Adrenal gland (tissue), 12 donors: ENCODE measurements around the gene TNNI3K. TPM values are rescaled to one million over a fixed set of nuclear protein-coding genes. Genes with fewer than 3 reads are reported as not detected.

Experiments used
- DNase-seq, 7 donors: peaks; one replicate each; pipeline ENCODE4 v3.0.0-alpha.2; 2019 to 2020
- H3K27ac ChIP-seq, 5 donors: fragments of 200-600 bp; sonication (generic) in 4 of 5; 1 replicate in 3 of 5; 2 replicates in 2 of 5; pipeline versions ENCODE4 v1.5.1 to v1.8.0; 2016 to 2020; ENCODE audit warnings: mild to moderate bottlenecking in 1 of 5
- H3K27me3 ChIP-seq: fragments of 200-600 bp; 2 replicates; pipeline ENCODE4 v1.8.0; 2021
- H3K36me3 ChIP-seq, 2 donors: fragments of 200-600 bp; replicated peaks in 1 of 2; 1 replicate in 1 of 2; 2 replicates in 1 of 2; pipeline versions ENCODE4 v1.5.1 to v1.8.0; 2018 to 2022
- H3K4me1 ChIP-seq, 2 donors: fragments of 200-600 bp; replicated peaks in 1 of 2; 1 replicate in 1 of 2; 2 replicates in 1 of 2; pipeline versions ENCODE4 v1.5.1 to v1.8.0; 2018 to 2021
- H3K4me3 ChIP-seq, 4 donors: fragments of 200-600 bp; sonication (generic) in 3 of 4; one replicate each; pipeline ENCODE4 v1.5.1; 2016 to 2018
- H3K9me3 ChIP-seq, 3 donors: fragments of 200-600 bp; sonication (generic) in 1 of 3; replicated peaks in 1 of 3; 1 replicate in 2 of 3; 2 replicates in 1 of 3; pipeline versions ENCODE4 v1.5.1 to v1.8.0; 2016 to 2021
- CTCF ChIP-seq, 6 experiments: fragments of 450-650 bp in 4 of 6; fragments of 200-600 bp in 2 of 6; sonication (generic) in 1 of 6; IDR thresholded peaks; 1 replicate in 5 of 6; 2 replicates in 1 of 6; pipeline versions ENCODE4 v1.5.1 to v1.8.0; 2016 to 2021; ENCODE audit warnings: antibody characterized with exemption in 6 of 6, mild to moderate bottlenecking in 2 of 6, moderate library complexity in 1 of 6
- POLR2A ChIP-seq, 2 donors: fragments of 450-650 bp; IDR thresholded peaks; one replicate each; pipeline ENCODE4 v1.6.1; 2017; ENCODE audit warnings: antibody characterized with exemption in 2 of 2, mild to moderate bottlenecking in 2 of 2, moderate library complexity in 1 of 2
- whole genome bisulfite sequencing, 4 donors: extraction: QIAGEN DNeasy Blood & Tissue Kit in 2 of 4; methylation state at CpG; one replicate each; pipeline versions ENCODE4 v1.1.5 to v1.1.7; 2013 to 2017; 5-methylcytosine and 5-hydroxymethylcytosine counted together
- intact Hi-C, 2 donors: fragments of 100-400 bp; cut with DNase I; formaldehyde crosslinking; loops; one replicate each; pipeline versions ENCODE4 v1.14.1 to v1.15.0; 2022 to 2023
- polyA plus RNA-seq, 3 donors: library from polyadenylated mRNA; stranded (reverse); fragments of 200-250 nt in 2 of 3; fragments of 350-450 nt in 1 of 3; fragmentation: Illumina TruSeq in 1 of 3; extraction: RNeasy Lipid Tissue Mini Kit (QIAGEN cat#74804) in 1 of 3; gene quantifications; one replicate each; pipeline ENCODE4 v1.2.3, GENCODE V29; 2013 to 2014
- total RNA-seq, 9 donors: library from RNA; depleted of rRNA in 4 of 9; stranded (reverse); fragments of >200 nt in 4 of 9; fragments of 120-200 nt in 1 of 9; fragmentation: NEBNext Ultra II Directional in 1 of 9; extraction: Animal tissue kit (Norgen Biotek cat#: 25700) in 1 of 9; gene quantifications; one replicate each; pipeline versions ENCODE4 v1.1.0 to v1.2.4, GENCODE V29; 2013 to 2023
- donor health status: healthy with polysubstance abuse.
- donor health status: Bipolar disorder and iron deficiency.
- donor health status: DM: yes; HTN: yes; CAD: no.
- donor health status: DM: no; HTN: no; CAD: no.
- donor health status: DM: no; HTN: no; CAD: no.
- donor health status: DM: yes; HTN: yes; CAD: no.

The TNNI3K gene
- total and polyA plus RNA-seq, 12 donors = 0.88 to 7.9 (median 2.1) TPM

- Histone ChIP-seq H3K36me3 (no peaks in the 10 kb centered on the region), H3K4me3 (no peak overlapping the region), H3K9me3 (no peaks in the 10 kb centered on the region), H3K4me1 (no peaks in the 10 kb centered on the region), H3K27me3 (no peaks in the 10 kb centered on the region), H3K27ac (no peak overlapping the region)
- intact Hi-C loops = no loop called here
- TF ChIP-seq CTCF (IDR thresholded peaks at IDR 0.05) (no peak), POLR2A (IDR thresholded peaks at IDR 0.05) (no peak)
- 0% methylated on average over 1 of the region's 1 CpG for WGBS, 4 donors
- DNase-seq = no peak
Observed at GRCh38 chr1:74432325-74432724, 197.1 kb downstream of the TNNI3K start.

GRCh38 chr1:74434321-74434720, 199.1 kb downstream of the TNNI3K start:
- Histone ChIP-seq H3K36me3 (no peaks in the 10 kb centered on the region), H3K27ac (no peak overlapping the region), H3K27me3 (no peaks in the 10 kb centered on the region), H3K4me1 (no peaks in the 10 kb centered on the region), H3K4me3 (no peak overlapping the region), H3K9me3 (no peaks in the 10 kb centered on the region)
- DNase-seq = no peak
- 79 to 88% (median 85%) methylated on average over 2 of the region's 2 CpGs for WGBS, 4 donors
- TF ChIP-seq POLR2A (IDR thresholded peaks at IDR 0.05) (no peak), CTCF (IDR thresholded peaks at IDR 0.05) (no peak)
- intact Hi-C loops = no loop called here

- no peak for DNase-seq
- H3K9me3 ChIP-seq = no peaks in the 10 kb centered on the region
- no peak overlapping the region for H3K4me3 ChIP-seq
- H3K27me3 ChIP-seq = no peaks in the 10 kb centered on the region
- no peak overlapping the region for H3K27ac ChIP-seq
- TF ChIP-seq CTCF (IDR thresholded peaks at IDR 0.05) (no peak), POLR2A (IDR thresholded peaks at IDR 0.05) (no peak)
- intact Hi-C loops = no loop called here
- no peaks in the 10 kb centered on the region for H3K36me3 ChIP-seq
- WGBS, 4 donors = 49 to 62% (median 51%) methylated on average over 1 of the region's 1 CpG
- H3K4me1 ChIP-seq = no peaks in the 10 kb centered on the region
Observed at GRCh38 chr1:74436078-74436477, 200.9 kb downstream of the TNNI3K start.

GRCh38 chr1:74437035-74437434, 201.8 kb downstream of the TNNI3K start:
- Histone ChIP-seq H3K27ac (no peak overlapping the region), H3K9me3 (no peaks in the 10 kb centered on the region), H3K27me3 (no peaks in the 10 kb centered on the region), H3K36me3 (no peaks in the 10 kb centered on the region), H3K4me3 (no peak overlapping the region), H3K4me1 (no peaks in the 10 kb centered on the region)
- DNase-seq = no peak
- intact Hi-C loops = no loop called here
- TF ChIP-seq CTCF (IDR thresholded peaks at IDR 0.05) (no peak), POLR2A (IDR thresholded peaks at IDR 0.05) (no peak)
- 75 to 84% (median 83%) methylated on average over 1 of the region's 1 CpG for WGBS, 4 donors
